HG03565 (cell line): Measurements from ENCODE around the gene CPT1A.

Experiments
- ATAC-seq: cut with Tn5 transposase; IDR thresholded peaks from one replicate; pipeline ENCODE4 v1.9.1; 2021; ENCODE audit warnings: mild to moderate bottlenecking, moderate library complexity; ENCODE audit not compliant: unreplicated experiment

The CPT1A gene

GRCh38 chr11:68854273-68854958 is 12.7 kb upstream of the CPT1A start:
- ATAC-seq = no peak

DNA sequence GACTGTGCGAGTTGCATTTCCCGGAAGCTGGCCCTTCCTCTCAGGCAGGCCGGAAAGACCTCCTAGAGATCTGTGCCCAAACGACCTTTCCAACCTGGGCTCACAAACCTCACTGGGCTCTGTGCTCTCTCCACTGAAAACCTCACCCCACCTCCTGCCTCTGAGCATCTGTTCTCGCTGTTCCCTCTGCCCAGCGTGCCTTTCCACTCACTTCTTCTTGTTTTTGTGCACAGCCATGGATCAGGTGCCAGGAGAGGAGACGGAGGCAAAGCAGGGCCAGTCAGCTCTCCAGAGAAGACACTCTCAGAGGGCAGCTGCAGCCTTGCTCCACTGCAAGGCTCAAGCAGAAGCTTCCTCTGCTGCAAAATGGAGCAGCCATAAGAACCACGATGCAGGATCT is 10.9 kb upstream of the CPT1A start:
- ATAC-seq = no peak

DNA sequence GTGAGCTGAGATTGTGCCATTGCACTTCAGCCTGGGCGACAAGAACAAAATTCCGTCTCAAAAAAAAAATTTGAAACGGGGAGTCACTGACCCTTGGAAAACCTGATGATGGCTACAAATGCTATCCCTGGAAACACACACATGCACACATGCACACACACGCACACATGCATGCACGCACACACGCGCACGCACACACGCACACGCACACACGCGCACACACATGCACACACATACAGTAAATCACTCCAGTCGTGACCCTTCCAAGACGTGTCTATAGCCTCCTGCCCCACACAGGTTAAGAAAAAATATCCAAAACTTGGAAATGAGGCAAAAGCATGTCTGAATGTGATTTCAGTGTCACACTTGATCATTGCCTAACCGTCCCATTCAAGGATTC is 6.7 kb upstream of the CPT1A start:
- ATAC-seq = no peak

GRCh38 chr11:68847395-68847794 is 5.7 kb upstream of the CPT1A start:
- ATAC-seq = no peak

DNA sequence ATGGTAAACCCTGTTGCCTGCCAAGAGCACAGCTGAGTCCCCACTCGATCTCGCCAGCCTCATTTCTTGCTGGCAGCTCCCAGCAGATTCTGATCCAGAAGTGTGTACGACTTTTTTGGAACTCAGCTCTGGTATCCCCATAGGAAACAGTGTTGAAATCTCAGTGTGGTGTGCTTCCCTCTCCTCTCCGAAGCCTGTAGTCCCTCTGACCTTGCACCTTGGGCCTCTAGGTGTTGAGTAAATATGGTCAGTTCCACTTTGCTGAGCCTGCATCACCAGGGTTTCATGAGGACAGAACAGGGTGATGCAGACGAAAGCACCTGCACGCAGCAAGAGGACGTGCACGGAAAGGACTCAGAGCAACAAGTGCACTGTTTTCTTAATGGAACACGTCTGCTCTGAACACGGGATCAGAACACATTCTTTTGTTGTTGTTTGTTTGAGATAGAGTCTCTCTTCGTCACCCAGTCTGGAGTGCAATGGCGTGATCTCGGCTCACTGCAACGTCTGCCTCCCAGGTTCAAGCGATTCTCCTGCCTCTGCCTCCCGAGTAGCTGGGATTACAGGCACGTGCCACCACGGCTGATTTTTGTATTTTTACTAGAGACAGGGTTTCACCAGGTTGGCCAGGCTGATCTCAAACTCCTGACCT is 3.8 kb upstream of the CPT1A start:
- ATAC-seq = no peak

DNA sequence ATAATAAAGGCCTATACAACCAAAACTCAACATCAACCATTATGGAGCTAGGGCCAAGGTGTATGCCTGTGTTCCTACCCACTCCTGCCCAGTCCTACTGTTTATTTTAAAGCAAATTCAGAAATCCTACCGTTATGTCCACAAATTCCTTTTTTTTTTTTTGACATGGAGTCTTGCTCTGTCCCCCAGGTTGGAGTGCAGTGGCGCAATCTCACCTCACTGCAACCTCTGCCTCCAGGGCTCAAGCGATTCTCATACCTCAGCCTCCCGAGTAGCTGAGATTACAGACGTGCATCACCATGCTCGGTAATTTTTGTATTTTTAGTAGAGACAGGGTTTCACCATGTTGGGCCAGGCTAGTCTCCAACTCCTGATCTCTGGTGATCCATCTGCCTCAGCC is 3.1 kb upstream of the CPT1A start:
- ATAC-seq = no peak

- ATAC-seq = no peak
Measured at GRCh38 chr11:68844376-68844775, 2.7 kb upstream of the CPT1A start.

DNA sequence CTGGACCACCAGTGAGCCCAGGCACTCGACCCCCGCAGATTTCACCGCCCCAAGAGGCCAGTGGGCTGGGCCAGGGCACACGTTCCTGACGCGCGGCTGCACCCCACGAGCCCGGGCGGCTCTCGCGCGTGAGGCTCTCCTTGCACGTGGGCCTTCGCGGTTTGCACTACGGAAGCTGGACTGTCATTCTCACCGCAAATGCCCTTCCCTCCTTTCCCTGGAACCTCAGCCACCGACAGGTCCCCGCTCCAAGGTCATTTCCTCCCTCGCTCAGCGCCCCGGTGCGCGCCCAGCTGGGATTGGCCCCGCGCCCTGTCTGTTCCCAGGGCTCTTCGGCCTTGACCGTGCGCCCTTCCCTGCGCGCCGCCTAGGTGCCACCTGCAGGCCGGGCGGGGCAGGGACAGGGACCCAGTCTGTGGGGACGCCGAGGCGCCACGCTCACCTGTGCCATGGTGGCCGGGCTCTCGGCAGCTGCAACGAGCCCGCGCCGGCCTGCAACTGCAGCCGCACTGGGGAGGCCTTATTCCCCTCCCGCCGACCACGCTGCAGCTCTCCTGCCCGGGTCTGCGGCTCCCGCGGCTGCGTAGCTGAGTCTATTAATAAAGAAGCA is 2.1 kb upstream of the CPT1A start:
- ATAC-seq = peak; percentile 35

- no peak for ATAC-seq
Measured at GRCh38 chr11:68843052-68843561, 1.4 kb upstream of the CPT1A start.

GRCh38 chr11:68842427-68843051 is 823 bp upstream of the CPT1A start:
- no peak for ATAC-seq

GRCh38 chr11:68840661-68841653 is 759 bp downstream of the CPT1A start:
- ATAC-seq = no peak

DNA sequence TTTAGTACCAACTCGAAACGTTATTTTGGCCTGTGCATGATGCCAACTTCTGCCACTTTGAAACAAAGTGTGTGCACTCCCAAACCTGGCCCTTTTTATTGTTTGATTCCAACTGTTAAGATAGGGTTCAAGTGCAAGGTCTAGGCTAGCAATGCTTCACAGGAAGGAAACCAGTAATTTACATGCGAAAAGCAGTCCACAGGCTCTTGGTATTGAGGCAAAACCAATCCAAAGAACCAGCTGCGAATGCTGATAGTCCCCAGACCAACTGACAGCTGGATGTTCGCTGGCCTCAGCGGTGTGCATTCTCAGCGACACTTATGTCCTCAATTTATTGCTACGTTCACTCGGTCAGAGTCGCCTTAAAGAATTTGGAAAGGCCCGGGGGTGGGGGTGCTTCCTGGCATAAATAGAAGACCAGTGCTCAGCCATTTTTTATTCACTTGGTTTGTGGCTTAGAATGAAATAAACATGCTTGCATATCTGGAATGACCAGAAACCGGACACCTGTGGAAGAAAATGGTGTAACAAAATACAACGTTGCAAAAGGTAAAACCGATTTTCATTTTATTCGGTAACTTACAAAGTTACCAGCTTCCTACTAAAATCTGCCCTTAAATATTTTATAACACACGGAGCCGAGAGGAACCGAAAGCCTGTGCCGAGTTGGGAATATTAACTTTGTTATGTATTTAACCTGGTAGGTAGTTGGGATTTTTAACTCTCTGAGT is 1.6 kb downstream of the CPT1A start:
- ATAC-seq = no peak

DNA sequence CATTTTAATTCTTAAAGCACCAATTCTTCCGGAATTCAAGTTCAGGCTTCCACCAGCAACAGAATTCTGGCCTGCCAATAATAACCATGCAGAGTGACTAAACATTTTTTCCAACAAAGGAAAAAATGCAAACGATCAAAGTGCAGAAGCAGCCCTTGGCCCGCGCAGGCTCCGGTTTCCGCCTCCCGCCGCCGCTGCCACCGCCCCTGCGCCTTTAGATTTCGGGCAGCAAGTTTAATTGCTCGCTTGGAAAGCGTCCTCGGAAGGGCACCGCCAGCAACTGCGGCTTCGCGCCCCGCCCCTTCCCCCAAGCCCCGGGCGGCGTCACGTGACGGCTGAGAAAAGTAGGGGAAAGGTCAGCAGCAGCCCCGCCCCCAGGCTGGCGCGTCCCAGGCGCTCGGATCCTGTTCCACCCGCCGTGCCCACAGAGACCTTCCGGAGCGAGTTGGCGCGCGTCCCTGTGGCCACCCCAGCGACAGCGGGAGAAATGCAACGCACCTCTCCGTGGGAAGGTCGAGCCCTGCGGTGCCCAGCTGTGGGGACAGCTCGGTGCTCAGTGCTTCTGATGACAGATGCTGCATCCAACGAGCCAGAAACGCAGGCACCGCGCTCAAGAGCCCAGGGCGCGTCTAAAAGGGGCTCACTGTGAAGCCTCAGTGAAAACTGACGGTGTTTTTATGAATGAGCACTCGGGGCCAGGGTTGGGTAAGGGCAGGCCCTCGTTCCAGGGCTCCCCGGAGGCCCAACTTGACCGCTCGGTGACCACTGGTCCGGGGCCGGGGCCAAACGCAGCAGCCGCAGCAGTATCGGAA is 2.5 kb downstream of the CPT1A start:
- ATAC-seq = peak; percentile 25

- no peak for ATAC-seq
Measured at GRCh38 chr11:68838572-68838964, 3.1 kb downstream of the CPT1A start.

DNA sequence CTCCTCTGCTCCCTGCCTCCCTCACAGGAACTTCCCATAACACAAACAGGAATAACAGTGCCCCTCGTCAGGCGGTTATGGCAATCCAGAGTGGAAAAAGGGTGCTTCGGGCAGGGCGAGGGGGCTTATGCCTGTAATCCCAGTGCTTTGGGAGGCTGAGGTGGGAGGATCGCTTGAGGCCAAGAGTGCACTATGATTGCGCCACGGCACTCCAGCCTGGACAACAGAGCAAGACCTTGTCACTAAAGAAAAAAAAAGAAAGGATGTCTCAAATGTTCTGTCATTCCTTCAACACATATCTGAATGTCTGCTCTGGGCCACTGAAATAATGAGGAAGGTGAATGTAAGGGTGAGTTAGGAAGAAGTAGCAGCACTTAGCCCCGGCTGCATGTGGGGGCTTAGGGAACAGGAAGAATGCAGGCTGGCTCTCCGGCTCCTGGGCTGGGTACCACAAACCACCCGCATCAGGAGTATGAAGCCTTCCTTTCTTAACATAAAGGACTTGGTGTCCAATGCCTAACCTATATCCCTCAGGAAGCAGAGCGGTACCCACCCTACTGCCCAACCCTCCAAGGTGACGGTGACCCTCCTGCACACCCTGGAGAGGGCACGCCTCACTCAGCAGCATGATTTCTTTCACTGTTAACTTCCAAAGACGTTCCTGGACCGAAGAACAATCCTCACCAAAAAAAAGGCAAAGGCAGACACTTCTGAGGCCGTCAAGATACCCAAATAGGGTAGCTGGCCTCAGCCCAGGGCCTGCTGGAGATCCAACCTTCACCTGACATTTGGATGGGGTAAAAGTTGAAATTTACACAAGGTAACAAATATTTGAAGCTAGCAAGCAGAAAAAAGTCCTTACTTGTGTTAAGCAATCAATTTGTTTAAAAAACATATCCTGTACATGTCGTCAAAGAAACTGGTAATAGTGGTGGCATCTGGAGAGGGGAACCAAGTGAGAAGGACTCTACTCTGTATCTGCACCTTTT is 3.8 kb downstream of the CPT1A start:
- ATAC-seq = no peak

- ATAC-seq = no peak
Measured at GRCh38 chr11:68835749-68836148, 6.0 kb downstream of the CPT1A start.

DNA sequence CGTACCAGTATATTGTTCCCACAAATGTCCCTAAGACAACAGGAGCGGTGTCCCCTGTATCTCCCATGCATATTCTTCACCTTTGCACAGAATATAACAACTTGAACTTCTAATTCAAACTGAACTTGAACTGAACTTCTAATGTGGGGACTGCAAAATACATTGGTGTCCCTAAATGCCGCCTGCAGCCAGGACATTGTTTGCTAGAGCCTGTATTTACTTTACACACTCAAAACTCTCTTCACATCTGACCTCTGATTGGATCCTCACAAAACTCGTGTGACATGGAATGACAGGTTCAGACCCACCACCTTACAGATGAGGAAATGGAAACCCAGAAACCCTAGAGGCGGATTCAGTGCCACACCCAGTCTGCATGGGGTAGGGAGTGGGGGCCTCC is 6.4 kb downstream of the CPT1A start:
- no peak for ATAC-seq
